Adipocyte (in vitro differentiated cells): Measurements from ENCODE around the gene SPECC1.
"Not testable (repeated sequence)": the region's sequence is repeated elsewhere in the genome, so short reads cannot be mapped to it uniquely, and the experiment has no call there.

Source experiments
- DNase-seq: peaks from one replicate; pipeline ENCODE4 v3.0.0-alpha.2; 2015; ENCODE audit warnings: low read depth
- H3K27me3 ChIP-seq: replicated peaks from 2 replicates; pipeline ENCODE4 v1.7.0; 2013; ENCODE audit warnings: mild to moderate bottlenecking, low read length, moderate library complexity; ENCODE audit not compliant: control insufficient read depth, insufficient read depth
- H3K36me3 ChIP-seq: 2 replicates; pipeline ENCODE4 v1.7.0; 2013; ENCODE audit warnings: low read length, mild to moderate bottlenecking, moderate library complexity; ENCODE audit not compliant: control insufficient read depth, insufficient read depth, severe bottlenecking
- H3K4me1 ChIP-seq: 2 replicates; pipeline ENCODE4 v1.7.0; 2013; ENCODE audit warnings: mild to moderate bottlenecking, low read length, moderate library complexity; ENCODE audit not compliant: control insufficient read depth, insufficient read depth
- H3K4me3 ChIP-seq: 2 replicates; pipeline ENCODE4 v1.7.0; 2013; ENCODE audit warnings: mild to moderate bottlenecking, low read length, moderate library complexity
- H3K9ac ChIP-seq: 2 replicates; pipeline ENCODE4 v1.7.0; 2013; ENCODE audit warnings: mild to moderate bottlenecking, low read length, moderate library complexity
- H3K9me3 ChIP-seq: 2 replicates; pipeline ENCODE4 v1.7.0; 2013; ENCODE audit warnings: mild to moderate bottlenecking, low read length, moderate library complexity; ENCODE audit not compliant: control insufficient read depth

SPECC1 gene

DNA sequence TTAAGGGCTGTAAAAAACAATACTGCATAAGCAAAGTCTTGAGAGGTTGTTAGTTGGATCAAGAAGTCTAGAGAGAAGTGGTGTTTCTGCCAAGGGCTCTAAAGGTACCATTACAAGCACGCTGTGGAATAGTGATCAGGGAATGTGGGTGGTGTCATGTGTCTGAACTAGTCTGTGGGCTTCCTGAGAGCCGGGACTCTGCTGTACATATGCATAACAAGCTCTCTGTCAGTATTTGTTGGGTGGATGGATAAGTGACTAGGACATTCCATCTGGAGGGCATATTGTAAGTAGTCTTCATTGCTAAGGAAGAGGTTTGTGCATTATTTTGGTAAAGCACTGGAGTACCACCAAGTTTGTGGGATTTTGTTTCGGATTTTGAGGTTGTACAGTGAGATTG is 248.6 kb downstream of the SPECC1 start:
- peaks cover 13% of the 10 kb centered on the region for H3K36me3 ChIP-seq
- H3K27me3 ChIP-seq = no peaks in the 10 kb centered on the region
- no peak overlapping the region for H3K4me3 ChIP-seq
- DNase-seq = no peak
- H3K9me3 ChIP-seq = no peaks in the 10 kb centered on the region
- no peak overlapping the region for H3K9ac ChIP-seq
- H3K4me1 ChIP-seq = no peaks in the 10 kb centered on the region

DNA sequence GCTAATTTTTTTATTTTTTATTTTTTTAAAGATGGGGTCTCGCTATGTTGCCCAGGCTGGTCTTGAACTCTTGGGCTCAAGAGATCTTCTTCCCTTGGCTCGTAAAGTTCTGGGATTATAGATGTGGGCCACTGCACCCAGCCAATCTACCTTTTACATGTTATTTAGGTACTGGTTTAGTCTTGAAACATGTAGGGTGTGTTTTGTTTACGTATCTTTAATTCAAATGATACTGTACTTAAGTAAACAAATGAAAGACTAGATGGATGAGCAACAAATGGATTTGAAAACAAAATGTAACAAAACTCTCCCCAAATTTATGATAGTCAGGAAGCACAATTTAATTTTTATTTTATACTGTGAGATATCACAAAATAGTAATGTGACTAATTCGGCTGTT is 250.5 kb downstream of the SPECC1 start:
- Histone ChIP-seq H3K36me3 (peaks cover 13% of the 10 kb centered on the region), H3K9me3 (no peaks in the 10 kb centered on the region), H3K4me1 (no peaks in the 10 kb centered on the region), H3K4me3 (no peak overlapping the region), H3K9ac (no peak overlapping the region), H3K27me3 (no peaks in the 10 kb centered on the region)
- DNase-seq = no peak

DNA sequence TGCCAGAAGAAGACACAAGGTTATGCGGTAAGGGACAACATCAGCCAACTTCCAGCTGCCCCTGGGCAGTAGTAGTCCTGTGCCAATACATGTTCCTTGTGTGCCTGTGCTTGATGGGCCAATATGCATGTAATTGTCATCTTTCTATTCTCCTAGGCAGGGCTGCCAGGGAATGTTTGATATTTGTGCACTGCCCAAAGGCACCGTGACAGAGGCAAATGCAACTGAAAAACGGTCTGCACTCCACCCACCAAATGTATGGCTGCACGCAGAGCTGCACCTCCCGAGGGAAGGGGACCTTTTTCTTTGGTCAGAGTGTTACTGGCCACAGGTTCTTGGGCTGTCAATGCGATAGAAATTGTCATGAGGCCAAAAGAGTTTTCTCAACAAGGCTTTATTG is 251.1 kb downstream of the SPECC1 start:
- no peak for DNase-seq
- no peak overlapping the region for H3K4me3 ChIP-seq
- peaks cover 13% of the 10 kb centered on the region for H3K36me3 ChIP-seq
- H3K4me1 ChIP-seq = no peaks in the 10 kb centered on the region
- H3K27me3 ChIP-seq = no peaks in the 10 kb centered on the region
- H3K9ac ChIP-seq = no peak overlapping the region
- no peaks in the 10 kb centered on the region for H3K9me3 ChIP-seq

DNA sequence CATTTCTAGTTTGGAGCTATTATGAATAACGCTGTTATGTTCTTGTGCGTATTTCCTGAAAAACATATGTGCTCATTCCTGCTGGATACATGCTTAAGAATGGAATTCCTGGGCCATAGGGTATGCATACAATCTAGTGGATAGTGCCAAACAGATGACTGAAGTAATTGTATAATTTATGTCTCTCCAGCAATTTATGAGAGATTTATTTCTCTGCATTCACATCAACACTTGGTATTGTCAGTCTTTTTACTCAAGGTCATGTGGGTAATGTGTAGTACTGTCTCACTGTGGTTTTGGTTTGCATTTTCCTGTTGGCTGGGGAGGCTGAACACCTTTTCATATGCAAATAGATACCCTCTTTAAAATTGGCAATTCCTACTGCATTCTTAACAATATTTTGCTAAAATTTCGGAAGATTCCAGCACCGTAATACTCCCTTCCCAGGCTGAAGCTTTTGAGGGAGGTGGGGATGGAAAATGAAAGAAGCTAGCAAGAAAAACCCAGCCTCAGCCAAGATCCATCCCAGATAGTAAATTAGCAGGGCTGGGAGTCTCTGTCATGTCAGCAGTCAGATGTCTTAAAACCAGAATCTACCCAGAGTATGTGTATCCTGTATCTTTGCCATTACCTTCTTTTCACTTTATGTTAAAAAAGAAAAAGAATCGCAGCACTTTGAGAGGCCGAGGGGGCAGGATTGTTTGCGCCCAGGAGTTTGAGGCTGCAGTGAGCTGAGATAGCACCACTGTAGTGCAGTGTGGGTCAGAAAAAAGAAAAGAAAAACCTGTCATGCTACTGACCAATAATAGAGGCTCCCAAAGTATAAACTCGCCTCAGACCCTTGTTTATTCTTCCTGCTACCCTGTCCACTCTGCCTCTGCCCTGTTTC is 253.3 kb downstream of the SPECC1 start:
- Histone ChIP-seq H3K9ac (no peak overlapping the region), H3K9me3 (no peaks in the 10 kb centered on the region), H3K36me3 (peaks cover 11% of the 10 kb centered on the region), H3K4me3 (no peak overlapping the region), H3K27me3 (no peaks in the 10 kb centered on the region), H3K4me1 (peaks cover 3% of the 10 kb centered on the region)
- no peak for DNase-seq

DNA sequence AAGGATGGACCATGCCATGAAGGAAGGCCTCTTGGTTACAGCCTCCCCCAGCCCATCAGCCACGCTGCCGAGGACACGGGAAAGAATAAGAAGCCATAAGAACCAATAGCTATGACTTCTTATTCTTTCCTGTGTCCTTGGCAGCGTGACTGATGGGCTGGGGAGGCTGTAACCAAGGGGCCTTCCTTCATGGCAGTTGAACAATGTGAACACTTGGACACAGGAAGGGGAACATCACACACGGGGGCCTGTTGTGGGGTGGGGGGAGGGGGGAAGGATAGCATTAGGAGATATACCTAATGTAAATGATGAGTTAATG is 253.9 kb downstream of the SPECC1 start:
- not testable (repeated sequence) for H3K4me1 ChIP-seq, H3K9ac ChIP-seq, H3K4me3 ChIP-seq, H3K36me3 ChIP-seq, H3K9me3 ChIP-seq, DNase-seq, H3K27me3 ChIP-seq

DNA sequence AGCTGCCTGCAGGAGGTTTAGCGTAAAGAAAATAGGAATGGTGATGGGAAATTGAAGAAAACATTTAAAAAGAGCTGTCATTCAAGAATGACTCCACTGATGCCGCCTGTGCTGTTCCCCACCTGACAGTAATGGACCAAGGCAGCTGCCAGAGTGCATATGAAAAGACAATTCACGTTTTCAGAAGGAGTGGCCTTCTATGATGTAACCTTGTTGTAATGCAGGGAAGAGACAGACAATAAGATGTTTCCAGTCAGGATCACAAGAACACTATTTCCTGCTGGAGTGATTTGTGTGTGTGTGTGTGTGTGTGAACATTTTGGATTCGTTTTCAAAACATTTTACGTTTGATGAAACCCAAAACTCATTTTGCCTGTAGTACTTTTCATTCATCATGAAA is 254.4 kb downstream of the SPECC1 start:
- Histone ChIP-seq H3K9me3 (no peaks in the 10 kb centered on the region), H3K4me1 (peaks cover 7% of the 10 kb centered on the region), H3K36me3 (peaks cover 4% of the 10 kb centered on the region), H3K4me3 (no peak overlapping the region), H3K27me3 (no peaks in the 10 kb centered on the region), H3K9ac (no peak overlapping the region)
- DNase-seq = peak; percentile 7

DNA sequence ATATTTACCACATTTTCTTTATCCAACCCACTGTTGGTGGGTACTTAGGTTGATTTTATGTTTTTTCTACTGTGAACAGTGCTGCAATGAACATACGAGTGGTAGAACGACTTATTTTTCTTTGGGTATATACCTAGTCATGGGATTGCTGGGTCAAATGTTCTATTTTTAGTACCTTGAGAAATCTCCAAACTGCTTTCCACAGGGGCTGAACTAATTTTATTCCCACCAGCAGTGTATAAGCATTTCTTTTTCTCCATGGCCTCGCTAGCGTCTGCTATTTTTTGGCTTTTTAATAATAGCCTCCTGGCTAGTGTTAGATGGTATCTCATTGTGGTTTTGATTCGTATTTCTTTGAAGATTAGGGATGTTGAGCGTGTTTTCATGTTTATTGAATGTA is 255.8 kb downstream of the SPECC1 start:
- Histone ChIP-seq H3K36me3 (peaks cover 4% of the 10 kb centered on the region), H3K4me1 (peaks cover 19% of the 10 kb centered on the region), H3K4me3 (no peak overlapping the region), H3K9ac (no peak overlapping the region), H3K27me3 (no peaks in the 10 kb centered on the region), H3K9me3 (no peaks in the 10 kb centered on the region)
- DNase-seq = no peak

DNA sequence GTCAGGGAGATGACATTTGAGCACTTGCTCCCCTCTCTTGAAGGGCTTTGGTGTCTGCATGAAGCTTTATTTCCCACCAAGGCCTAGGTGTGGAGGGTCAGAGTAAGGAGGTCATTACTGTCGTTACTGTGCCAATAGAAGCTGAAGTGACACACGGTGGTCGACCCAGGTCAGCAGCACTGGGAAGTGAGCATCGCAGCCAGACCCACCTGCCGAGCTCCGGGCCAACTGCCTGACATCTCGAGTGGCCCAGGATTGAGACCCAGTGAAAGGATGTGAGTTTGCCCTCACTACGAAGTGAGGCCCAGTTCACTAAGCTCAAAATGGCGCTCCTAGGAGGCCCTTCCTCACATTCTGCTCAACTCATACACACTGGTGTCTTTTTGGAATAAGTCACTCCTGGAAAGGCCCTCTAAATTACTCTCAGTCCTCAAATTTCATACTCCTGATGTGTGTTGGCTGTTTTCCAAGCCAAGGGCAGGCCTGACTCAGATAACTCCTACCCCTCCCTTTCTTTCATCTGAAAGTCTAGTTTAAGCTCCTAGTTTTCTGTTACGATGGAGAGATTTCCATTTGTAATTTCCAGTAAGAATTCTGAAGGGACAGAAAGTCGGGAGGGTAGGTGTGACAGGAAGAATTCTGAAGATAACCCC is 257.8 kb downstream of the SPECC1 start:
- Histone ChIP-seq H3K9me3 (no peaks in the 10 kb centered on the region), H3K27me3 (no peaks in the 10 kb centered on the region), H3K4me3 (no peak overlapping the region), H3K36me3 (peaks cover 4% of the 10 kb centered on the region), H3K9ac (no peak overlapping the region), H3K4me1 (peaks cover 26% of the 10 kb centered on the region)
- DNase-seq = peak; percentile 55

DNA sequence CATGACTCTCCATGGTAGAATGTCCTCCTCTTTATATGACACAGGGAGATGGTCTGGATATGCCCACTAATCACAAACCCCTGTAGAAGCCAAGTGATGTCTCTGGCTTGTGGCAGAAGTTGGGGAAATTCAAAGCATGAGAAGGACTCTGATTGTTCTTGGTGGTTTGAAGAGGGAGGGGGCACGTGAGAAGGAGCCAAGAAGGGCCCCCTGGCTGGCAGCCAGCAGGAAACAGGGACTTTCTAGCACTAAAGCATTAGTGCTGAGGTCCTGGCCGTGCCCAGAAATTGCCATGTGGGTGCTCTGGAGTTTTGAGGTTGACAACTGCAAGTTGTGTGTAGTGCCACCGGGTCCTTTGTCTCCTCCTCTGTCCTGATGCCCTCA is 258.3 kb downstream of the SPECC1 start:
- Histone ChIP-seq H3K9ac (no peak overlapping the region), H3K27me3 (no peaks in the 10 kb centered on the region), H3K9me3 (no peaks in the 10 kb centered on the region), H3K36me3 (no peaks in the 10 kb centered on the region), H3K4me1 (peaks cover 26% of the 10 kb centered on the region), H3K4me3 (no peak overlapping the region)
- no peak for DNase-seq

DNA sequence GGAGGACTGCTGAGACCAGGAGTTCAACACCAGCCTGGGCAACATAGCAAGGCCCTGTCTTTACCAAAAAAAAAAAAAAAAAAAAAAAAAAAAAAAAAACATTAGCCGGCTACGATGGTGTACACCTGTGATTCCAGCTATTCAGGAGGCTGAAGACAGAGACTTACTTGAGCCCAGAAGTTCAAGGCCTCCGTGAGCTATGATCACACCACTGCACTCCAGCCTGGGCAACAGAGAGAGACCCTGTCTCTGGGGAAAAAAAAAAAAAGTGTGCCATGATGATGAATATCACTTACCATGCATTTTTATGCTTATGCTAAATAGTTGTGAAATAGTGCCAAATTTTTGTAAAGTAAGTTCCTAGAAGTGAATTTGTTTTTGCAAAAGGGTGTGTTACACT is 261.2 kb downstream of the SPECC1 start:
- no peak for DNase-seq

DNA sequence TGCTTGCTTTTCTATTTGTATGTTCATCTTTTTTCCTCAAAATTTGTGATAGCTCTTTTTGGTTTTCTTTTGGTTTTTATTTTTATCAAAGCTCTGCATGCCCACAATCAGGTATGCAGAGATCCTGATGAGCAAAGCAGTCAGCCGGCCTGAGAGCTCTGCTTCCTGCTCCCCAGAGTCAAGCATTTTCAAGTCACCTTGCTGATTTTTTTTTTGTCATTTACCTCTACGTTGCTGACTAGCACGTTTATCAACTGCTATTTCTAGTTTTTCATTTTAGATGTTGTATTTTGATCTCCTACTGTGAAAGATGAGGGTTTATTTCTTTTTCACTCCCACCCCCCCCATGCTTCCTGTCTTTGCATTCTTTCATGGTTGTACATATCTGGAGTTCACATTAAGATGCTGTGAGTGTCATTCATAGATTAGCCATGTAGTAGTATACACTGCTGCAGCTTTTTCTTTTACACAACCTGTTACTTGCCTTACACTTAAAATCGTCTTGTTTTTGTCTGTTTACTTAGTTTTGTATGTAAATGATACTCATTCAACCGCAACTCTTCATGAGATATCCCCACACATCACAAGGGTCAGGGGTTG is 262.0 kb downstream of the SPECC1 start:
- no peak for DNase-seq

More for the DNA sequence above, 261.2 kb downstream of the SPECC1 start:
- Histone ChIP-seq H3K9me3 (no peaks in the 10 kb centered on the region), H3K36me3 (no peaks in the 10 kb centered on the region), H3K4me1 (peaks cover 26% of the 10 kb centered on the region), H3K4me3 (no peak overlapping the region), H3K9ac (no peak overlapping the region), H3K27me3 (no peaks in the 10 kb centered on the region)

More for the DNA sequence above, 262.0 kb downstream of the SPECC1 start:
- peaks cover 26% of the 10 kb centered on the region for H3K4me1 ChIP-seq
- H3K9ac ChIP-seq = no peak overlapping the region
- H3K36me3 ChIP-seq = no peaks in the 10 kb centered on the region
- H3K4me3 ChIP-seq = no peak overlapping the region
- no peaks in the 10 kb centered on the region for H3K9me3 ChIP-seq
- no peaks in the 10 kb centered on the region for H3K27me3 ChIP-seq
